ENCODE data around the gene ASTL.

The ASTL gene

DNA sequence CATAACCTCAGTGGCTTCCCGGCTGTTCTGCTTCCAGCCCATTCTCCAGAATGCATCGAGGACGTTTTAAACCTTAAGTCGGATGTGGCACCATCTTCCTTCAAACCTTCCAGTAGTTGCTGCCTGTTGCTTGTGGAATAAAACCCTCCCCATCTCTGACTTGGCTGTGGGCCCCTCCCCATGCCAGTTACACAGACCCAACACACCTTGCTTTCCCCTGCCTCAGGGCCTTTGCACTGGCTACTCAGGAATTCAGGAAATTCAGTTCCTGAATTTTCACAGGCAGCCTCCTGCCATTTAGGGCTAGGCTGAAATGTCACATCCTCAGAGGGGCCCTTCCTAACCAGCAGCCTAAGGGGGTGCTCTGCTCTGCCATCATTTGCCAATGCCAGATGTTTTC lies 16.9 kb downstream of the ASTL start:
- TF ChIP-seq, protein P1, sequence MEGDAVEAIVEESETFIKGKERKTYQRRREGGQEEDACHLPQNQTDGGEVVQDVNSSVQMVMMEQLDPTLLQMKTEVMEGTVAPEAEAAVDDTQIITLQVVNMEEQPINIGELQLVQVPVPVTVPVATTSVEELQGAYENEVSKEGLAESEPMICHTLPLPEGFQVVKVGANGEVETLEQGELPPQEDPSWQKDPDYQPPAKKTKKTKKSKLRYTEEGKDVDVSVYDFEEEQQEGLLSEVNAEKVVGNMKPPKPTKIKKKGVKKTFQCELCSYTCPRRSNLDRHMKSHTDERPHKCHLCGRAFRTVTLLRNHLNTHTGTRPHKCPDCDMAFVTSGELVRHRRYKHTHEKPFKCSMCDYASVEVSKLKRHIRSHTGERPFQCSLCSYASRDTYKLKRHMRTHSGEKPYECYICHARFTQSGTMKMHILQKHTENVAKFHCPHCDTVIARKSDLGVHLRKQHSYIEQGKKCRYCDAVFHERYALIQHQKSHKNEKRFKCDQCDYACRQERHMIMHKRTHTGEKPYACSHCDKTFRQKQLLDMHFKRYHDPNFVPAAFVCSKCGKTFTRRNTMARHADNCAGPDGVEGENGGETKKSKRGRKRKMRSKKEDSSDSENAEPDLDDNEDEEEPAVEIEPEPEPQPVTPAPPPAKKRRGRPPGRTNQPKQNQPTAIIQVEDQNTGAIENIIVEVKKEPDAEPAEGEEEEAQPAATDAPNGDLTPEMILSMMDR (IDR thresholded peaks at IDR 0.05): no peak
- H3K27me3 ChIP-seq: peaks cover 56% of the 10 kb centered on the region
- no peaks in the 10 kb centered on the region for H3K9me3 ChIP-seq
- peaks cover 3 to 9% of the 10 kb centered on the region in 2 experiments for H3K4me1 ChIP-seq (ENCODE audit: control insufficient read depth in 1 of 2, insufficient read depth in 1 of 2, low read depth in 1 of 2, low read length in 1 of 2)
- H3K27ac ChIP-seq: no peak overlapping the region
- H3K4me3 ChIP-seq (ENCODE audit: low read depth in 1 of 2, low read length in 1 of 2): no peak overlapping the region
- no peaks in the 10 kb centered on the region for H3K36me3 ChIP-seq

DNA sequence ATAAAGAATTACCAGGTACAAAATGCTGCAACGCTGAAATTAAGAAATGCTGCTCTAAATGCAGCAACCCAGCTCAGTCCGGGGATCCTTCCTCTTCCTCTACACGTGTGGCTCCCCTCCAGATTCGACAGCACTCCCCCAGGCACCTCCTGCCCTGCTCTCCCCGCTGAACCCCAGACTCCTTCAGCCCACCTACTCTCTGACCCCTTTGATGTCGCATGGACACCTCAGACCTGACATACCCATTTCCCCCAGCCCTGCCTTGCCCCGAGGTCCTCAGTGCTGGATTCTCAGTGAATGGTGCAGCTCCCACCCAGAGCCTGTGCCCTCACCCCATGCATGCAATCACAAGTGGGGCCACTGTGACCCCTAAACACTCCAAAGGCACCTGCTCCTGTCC lies 17.3 kb downstream of the ASTL start:
- Histone ChIP-seq H3K27me3 (peaks cover 60% of the 10 kb centered on the region), H3K4me1 (ENCODE audit: control insufficient read depth in 1 of 2, insufficient read depth in 1 of 2, low read depth in 1 of 2, low read length in 1 of 2) (peaks cover 3 to 13% of the 10 kb centered on the region in 2 experiments)

DNA sequence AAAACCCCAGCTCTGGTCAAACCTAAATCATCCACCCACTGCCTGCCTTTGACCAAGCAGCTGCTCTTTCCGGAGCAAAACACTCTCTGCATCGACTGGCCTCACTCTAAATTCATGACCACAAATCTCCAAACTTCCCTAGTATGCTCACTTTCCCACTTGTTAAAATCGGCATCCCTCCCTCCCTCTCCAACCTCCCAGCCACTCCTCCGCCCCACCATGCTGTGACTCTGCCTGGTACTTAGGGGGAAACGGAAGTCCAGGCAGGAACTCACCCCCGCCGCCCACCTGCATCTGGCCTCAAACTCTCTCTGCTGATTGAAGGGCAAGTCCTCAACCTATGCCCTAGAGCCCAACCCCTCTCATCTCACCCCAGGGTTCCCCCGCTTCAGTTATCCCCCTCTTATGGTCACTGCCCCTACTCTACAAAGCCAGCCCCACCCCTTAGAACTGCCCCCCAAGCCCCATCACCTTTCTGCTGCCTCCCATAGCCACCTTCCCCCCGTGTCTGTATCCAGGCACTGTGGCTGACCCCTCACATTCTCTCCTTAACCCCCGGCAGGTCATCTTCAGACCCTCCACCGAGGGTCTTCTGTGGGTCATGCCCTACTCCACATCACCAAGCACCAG lies 18.1 kb downstream of the ASTL start:
- TF ChIP-seq, protein P1 (IDR thresholded peaks at IDR 0.05): no peak
- Histone ChIP-seq H3K27ac (no peak overlapping the region), H3K4me1 (ENCODE audit: control insufficient read depth in 1 of 2, insufficient read depth in 1 of 2, low read depth in 1 of 2, low read length in 1 of 2) (peaks cover 3 to 17% of the 10 kb centered on the region in 2 experiments), H3K36me3 (no peaks in the 10 kb centered on the region), H3K4me3 (ENCODE audit: low read depth in 1 of 2, low read length in 1 of 2) (no peak overlapping the region), H3K27me3 (peaks cover 68% of the 10 kb centered on the region), H3K9me3 (no peaks in the 10 kb centered on the region)

More for the DNA sequence above, 17.3 kb downstream of the ASTL start:
- no peaks in the 10 kb centered on the region for H3K9me3 ChIP-seq
- TF ChIP-seq, protein P1 (IDR thresholded peaks at IDR 0.05): no peak
- H3K4me3 ChIP-seq (ENCODE audit: low read depth in 1 of 2, low read length in 1 of 2): no peak overlapping the region
- H3K27ac ChIP-seq: no peak overlapping the region
- H3K36me3 ChIP-seq: no peaks in the 10 kb centered on the region

DNA sequence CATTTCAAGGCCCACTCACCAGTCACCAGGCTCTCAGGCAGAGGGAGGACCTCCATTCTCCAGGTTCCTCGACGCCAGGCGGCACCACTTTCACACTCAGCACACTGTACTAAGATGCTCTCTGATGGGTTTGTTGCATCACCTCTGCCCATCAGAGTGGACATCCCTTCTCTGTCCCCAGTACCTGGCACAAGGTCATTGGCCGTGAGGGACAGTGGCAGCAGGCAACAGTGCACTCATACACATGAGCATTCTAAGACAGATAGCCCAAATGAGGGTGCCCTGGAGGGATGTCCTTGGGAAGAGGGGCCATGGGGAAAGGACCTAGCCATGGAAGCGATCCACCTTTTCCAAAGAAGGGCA lies 18.9 kb downstream of the ASTL start:
- Histone ChIP-seq H3K9me3 (no peaks in the 10 kb centered on the region), H3K36me3 (no peaks in the 10 kb centered on the region), H3K27me3 (peaks cover 77% of the 10 kb centered on the region), H3K4me1 (ENCODE audit: control insufficient read depth in 1 of 2, insufficient read depth in 1 of 2, low read depth in 1 of 2, low read length in 1 of 2) (peaks cover 3 to 17% of the 10 kb centered on the region in 2 experiments), H3K27ac (no peak overlapping the region), H3K4me3 (ENCODE audit: low read depth in 1 of 2, low read length in 1 of 2) (no peak overlapping the region)
- TF ChIP-seq, protein P1 (IDR thresholded peaks at IDR 0.05): no peak

DNA sequence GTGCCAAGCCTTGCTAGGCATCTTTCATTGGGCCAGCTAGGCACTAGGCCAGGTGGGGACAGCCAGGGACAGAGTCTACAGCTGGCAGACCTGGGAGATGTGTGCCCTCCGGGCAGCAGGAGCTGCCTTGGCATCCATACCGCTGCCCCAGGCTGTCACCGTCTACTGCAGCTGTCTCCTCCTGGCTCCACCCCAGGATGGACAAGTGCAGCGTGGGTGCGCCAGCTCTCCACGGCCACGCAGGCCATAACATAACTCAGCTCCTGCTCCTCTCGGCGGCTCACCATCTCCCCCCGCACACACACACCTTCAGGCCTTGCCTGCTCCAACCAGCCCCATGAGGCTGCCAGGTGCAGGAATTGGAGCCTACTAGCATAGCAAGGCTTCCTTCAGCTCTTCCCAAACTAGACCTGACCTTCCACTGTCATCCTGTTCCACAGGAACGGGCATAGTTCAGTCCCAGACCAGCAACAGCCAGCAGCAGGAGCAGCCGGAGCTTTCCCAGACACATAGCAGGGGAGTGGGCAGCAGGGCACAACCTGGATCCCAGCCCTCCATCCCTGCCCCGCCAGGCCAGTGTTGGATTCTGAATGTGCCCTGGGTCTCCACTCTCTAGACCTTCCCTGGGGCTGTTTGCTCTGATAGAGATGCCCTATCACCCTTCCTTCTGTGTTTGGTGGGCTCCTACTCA lies 19.5 kb downstream of the ASTL start:
- peaks cover 3 to 17% of the 10 kb centered on the region in 2 experiments for H3K4me1 ChIP-seq (ENCODE audit: control insufficient read depth in 1 of 2, insufficient read depth in 1 of 2, low read depth in 1 of 2, low read length in 1 of 2)
- H3K36me3 ChIP-seq: no peaks in the 10 kb centered on the region
- no peaks in the 10 kb centered on the region for H3K9me3 ChIP-seq
- H3K27ac ChIP-seq: no peak overlapping the region
- H3K27me3 ChIP-seq: peaks cover 82% of the 10 kb centered on the region
- TF ChIP-seq, protein P1 (IDR thresholded peaks at IDR 0.05): no peak
- no peak overlapping the region for H3K4me3 ChIP-seq (ENCODE audit: low read depth in 1 of 2, low read length in 1 of 2)

Data from neutrophil (primary cell).